OCI-M1 (cell line): ENCODE data around the gene CD59.

Experiments used
- DNase-seq: peaks from one replicate; lab custom pipeline; 2025; lab: John Stamatoyannopoulos, UW

The CD59 gene

GRCh38 chr11:33742249-33742851 lies 6.1 kb upstream of the CD59 start:
- DNase-seq: peak; percentile 62

GRCh38 chr11:33741806-33742205 lies 5.6 kb upstream of the CD59 start:
- DNase-seq: no peak

GRCh38 chr11:33737362-33737821 lies 1.2 kb upstream of the CD59 start:
- peak; percentile 88 for DNase-seq

- peak; percentile 75 for DNase-seq
These were observed 714 bp downstream of the CD59 start for GRCh38 chr11:33735271-33736147.

GRCh38 chr11:33734441-33735270 lies 1.6 kb downstream of the CD59 start:
- DNase-seq: peak; percentile 50

GRCh38 chr11:33733980-33734379 lies 2.2 kb downstream of the CD59 start:
- DNase-seq: no peak

- peak; percentile 62 for DNase-seq
These were observed 4.3 kb downstream of the CD59 start for GRCh38 chr11:33731723-33732531.

GRCh38 chr11:33730716-33731115 lies 5.5 kb downstream of the CD59 start:
- no peak for DNase-seq

- peak; percentile 28 for DNase-seq
These were observed 7.1 kb downstream of the CD59 start for GRCh38 chr11:33729072-33729664.

- DNase-seq: peak; percentile 18
These were observed 8.7 kb downstream of the CD59 start for GRCh38 chr11:33727539-33727938.

- DNase-seq: no peak
These were observed 10.7 kb downstream of the CD59 start for GRCh38 chr11:33725496-33725895.

GRCh38 chr11:33724644-33725035 lies 11.6 kb downstream of the CD59 start:
- DNase-seq: peak; percentile 34

GRCh38 chr11:33723238-33723881 lies 12.9 kb downstream of the CD59 start:
- peak; percentile 61 for DNase-seq

GRCh38 chr11:33722590-33723234 lies 13.5 kb downstream of the CD59 start:
- DNase-seq: peak; percentile 59

GRCh38 chr11:33721984-33722383 lies 14.2 kb downstream of the CD59 start:
- DNase-seq: no peak

- no peak for DNase-seq
These were observed 14.8 kb downstream of the CD59 start for GRCh38 chr11:33721426-33721825.

GRCh38 chr11:33719587-33719986 lies 16.6 kb downstream of the CD59 start:
- no peak for DNase-seq

GRCh38 chr11:33718440-33718839 lies 17.8 kb downstream of the CD59 start:
- DNase-seq: no peak

- DNase-seq: peak; percentile 61
These were observed 20.0 kb downstream of the CD59 start for GRCh38 chr11:33716243-33716642.

GRCh38 chr11:33713856-33714398 lies 22.3 kb downstream of the CD59 start:
- DNase-seq: no peak
